H9 (cell line): ENCODE results near the gene SEC22A. TPM values are rescaled to one million over a fixed set of nuclear protein-coding genes. Genes with fewer than 3 reads are reported as not detected.
A peak's percentile ranks its signal among the peaks of the same experiment; 100 is the strongest.

Experiments used
- DNase-seq: peaks from one replicate; pipeline ENCODE4 v3.0.0-alpha.2; 2017
- H2AFZ ChIP-seq: one replicate; pipeline ENCODE4 v1.6.1; 2013; ENCODE audit warnings: mild to moderate bottlenecking, low read length, control low read depth, moderate library complexity
- H2AK5ac ChIP-seq: 2 replicates; pipeline ENCODE4 v1.6.1; 2013; ENCODE audit warnings: low read length, control low read depth, mixed read lengths; ENCODE audit not compliant: insufficient read length
- H2BK120ac ChIP-seq: one replicate; pipeline ENCODE4 v1.6.1; 2013; ENCODE audit warnings: low read depth, mild to moderate bottlenecking, low read length, control low read depth, inconsistent platforms; ENCODE audit not compliant: poor library complexity, severe bottlenecking
- H2BK12ac ChIP-seq: 2 replicates; pipeline ENCODE4 v1.6.1; 2013; ENCODE audit warnings: low read length, control low read depth, mixed read lengths, low read depth; ENCODE audit not compliant: insufficient read length
- H2BK15ac ChIP-seq: 2 replicates; pipeline ENCODE4 v1.6.1; 2013; ENCODE audit warnings: low read depth, low read length, control low read depth
- H2BK20ac ChIP-seq: one replicate; pipeline ENCODE4 v1.6.1; 2013; ENCODE audit warnings: low read depth, mild to moderate bottlenecking, low read length, control low read depth, inconsistent platforms; ENCODE audit not compliant: poor library complexity, severe bottlenecking
- H2BK5ac ChIP-seq: 2 replicates; pipeline ENCODE4 v1.6.1; 2013; ENCODE audit warnings: low read length, control low read depth, mixed read lengths; ENCODE audit not compliant: insufficient read length
- H3K14ac ChIP-seq: 2 replicates; pipeline ENCODE4 v1.6.1; 2013; ENCODE audit warnings: low read length, control low read depth; ENCODE audit not compliant: insufficient read depth
- H3K18ac ChIP-seq: 2 replicates; pipeline ENCODE4 v1.6.1; 2013; ENCODE audit warnings: low read depth, mild to moderate bottlenecking, mixed read lengths, low read length, control low read depth; ENCODE audit not compliant: insufficient read length
- H3K23ac ChIP-seq: 2 replicates; pipeline ENCODE4 v1.6.1; 2013; ENCODE audit warnings: low read length, control low read depth, mixed read lengths, low read depth; ENCODE audit not compliant: insufficient read length
- H3K23me2 ChIP-seq: 2 replicates; pipeline ENCODE4 v1.6.1; 2013; ENCODE audit warnings: low read depth, mild to moderate bottlenecking, mixed read lengths, low read length, control low read depth; ENCODE audit not compliant: insufficient read length, poor library complexity, severe bottlenecking
- H3K27ac ChIP-seq: 2 replicates; pipeline ENCODE4 v1.5.1; 2013; ENCODE audit warnings: low read length, control low read depth, mixed read lengths, low read depth; ENCODE audit not compliant: insufficient read length
- H3K27me3 ChIP-seq: 2 replicates; pipeline ENCODE4 v1.6.1; 2013; ENCODE audit warnings: low read length, control low read depth, inconsistent platforms; ENCODE audit not compliant: insufficient read depth
- H3K4ac ChIP-seq: 2 replicates; pipeline ENCODE4 v1.6.1; 2013; ENCODE audit warnings: low read depth, mild to moderate bottlenecking, control low read depth, inconsistent platforms, low read length, moderate library complexity
- H3K4me1 ChIP-seq: 2 replicates; pipeline ENCODE4 v1.6.1; 2013; ENCODE audit warnings: low read length, control low read depth, inconsistent platforms; ENCODE audit not compliant: insufficient read depth
- H3K4me2 ChIP-seq: 2 replicates; pipeline ENCODE4 v1.6.1; 2013; ENCODE audit warnings: low read length, control low read depth, mixed read lengths; ENCODE audit not compliant: insufficient read length, insufficient read depth
- H3K56ac ChIP-seq: 2 replicates; pipeline ENCODE4 v1.6.1; 2013; ENCODE audit warnings: low read depth, mild to moderate bottlenecking, mixed read lengths, low read length, control low read depth; ENCODE audit not compliant: insufficient read length
- H3K79me1 ChIP-seq: 2 replicates; pipeline ENCODE4 v1.6.1; 2013; ENCODE audit warnings: low read depth, mild to moderate bottlenecking, moderate library complexity, low read length, control low read depth, inconsistent platforms; ENCODE audit not compliant: insufficient read depth, poor library complexity, severe bottlenecking
- H3K79me2 ChIP-seq: 2 replicates; pipeline ENCODE4 v1.6.1; 2013; ENCODE audit warnings: low read length, control low read depth, inconsistent platforms; ENCODE audit not compliant: insufficient read depth
- H3K9ac ChIP-seq: 2 replicates; pipeline ENCODE4 v1.6.1; 2013; ENCODE audit warnings: low read length, control low read depth, mixed read lengths; ENCODE audit not compliant: insufficient read length; ENCODE audit errors: extremely low read depth
- H3K9me3 ChIP-seq: one replicate; pipeline ENCODE4 v1.6.1; 2013; ENCODE audit warnings: low read depth, low read length, inconsistent platforms; ENCODE audit not compliant: control insufficient read depth
- H3T11ph ChIP-seq: one replicate; pipeline ENCODE4 v1.6.1; 2013; ENCODE audit warnings: mild to moderate bottlenecking, low read length, control low read depth, inconsistent platforms
- H4K20me1 ChIP-seq: one replicate; pipeline ENCODE4 v1.6.1; 2013; ENCODE audit not compliant: control insufficient read depth, insufficient read length, insufficient read depth
- H4K5ac ChIP-seq: 2 replicates; pipeline ENCODE4 v1.6.1; 2013; ENCODE audit warnings: low read depth, mild to moderate bottlenecking, mixed read lengths, low read length, control low read depth; ENCODE audit not compliant: insufficient read length
- H4K8ac ChIP-seq: replicated peaks from 2 replicates; pipeline ENCODE4 v1.6.1; 2013; ENCODE audit warnings: low read length, control low read depth, mixed read lengths, low read depth; ENCODE audit not compliant: insufficient read length
- H4K91ac ChIP-seq: 2 replicates; pipeline ENCODE4 v1.6.1; 2013; ENCODE audit warnings: low read depth, mild to moderate bottlenecking, moderate library complexity, mixed read lengths, low read length, control low read depth; ENCODE audit not compliant: insufficient read length
- H3K27ac Mint-ChIP-seq, 3 experiments: 2 replicates in 2 of 3; 3 replicates in 1 of 3; pipeline ENCODE4 v1.8.0; 2020 to 2021; ENCODE audit warnings: mixed read lengths in 3 of 3, mild to moderate bottlenecking in 1 of 3, moderate library complexity in 1 of 3
- H3K27me3 Mint-ChIP-seq: 2 replicates; pipeline ENCODE4 v1.8.0; 2021; ENCODE audit warnings: low read depth, mild to moderate bottlenecking, moderate library complexity, mixed read lengths
- H3K36me3 Mint-ChIP-seq, 3 experiments: 2 replicates in 2 of 3; 3 replicates in 1 of 3; pipeline ENCODE4 v1.8.0; 2020 to 2021; ENCODE audit warnings: low read depth in 3 of 3, mixed read lengths in 3 of 3; ENCODE audit not compliant: insufficient read depth in 1 of 3
- H3K4me1 Mint-ChIP-seq, 2 experiments: 2 replicates each; pipeline ENCODE4 v1.8.0; 2020; ENCODE audit warnings: mixed read lengths in 2 of 2
- H3K4me3 Mint-ChIP-seq, 2 experiments: 2 replicates in 1 of 2; 3 replicates in 1 of 2; pipeline ENCODE4 v1.8.0; 2020 to 2021; ENCODE audit warnings: mild to moderate bottlenecking in 2 of 2, mixed read lengths in 2 of 2, moderate library complexity in 1 of 2
- H3K9me3 Mint-ChIP-seq, 2 experiments: 2 replicates in 1 of 2; 3 replicates in 1 of 2; pipeline ENCODE4 v1.8.0; 2020; ENCODE audit warnings: mild to moderate bottlenecking in 2 of 2, mixed read lengths in 2 of 2, moderate library complexity in 1 of 2
- CTCF ChIP-seq: fragments of 200-600 bp; sonication (generic); conservative IDR thresholded peaks from 3 replicates; pipeline ENCODE4 v1.8.0; 2021; ENCODE audit warnings: antibody characterized with exemption, mild to moderate bottlenecking
- WGBS: extraction: QIAGEN DNeasy Blood & Tissue Kit; methylation state at CpG from one replicate; pipeline ENCODE4 v1.1.7; 2013; ENCODE audit warnings: missing lambda C conversion rate, low lambda C conversion rate, mixed read lengths; ENCODE audit not compliant: insufficient read length; ENCODE audit errors: extremely low coverage; 5-methylcytosine and 5-hydroxymethylcytosine counted together
- total RNA-seq: library from RNA; stranded (reverse); gene quantifications from 2 replicates; pipeline ENCODE4 v1.2.1, GENCODE V29; 2021

SEC22A gene
- total RNA-seq, 1 experiment from 2014 or later, result 9.9 TPM

GRCh38 chr3:123194552-123194951 lies 7.2 kb upstream of the SEC22A start:
- Histone ChIP-seq H4K91ac (no peak overlapping the region), H3K4me2 (no peak overlapping the region), H3K4ac (no peak overlapping the region), H2BK120ac (no peak overlapping the region), H3K79me2 (no peaks in the 10 kb centered on the region), H2BK15ac (no peak overlapping the region), H3K9ac (no peak overlapping the region), H3K79me1 (no peaks in the 10 kb centered on the region), H3K18ac (no peak overlapping the region), H3K14ac (no peak overlapping the region), H3K27ac (no peak overlapping the region), H2BK20ac (no peak overlapping the region), H4K8ac (no peak overlapping the region), H3K56ac (no peak overlapping the region), H3K9me3 (no peaks in the 10 kb centered on the region), H4K20me1 (no peaks in the 10 kb centered on the region), H2BK12ac (no peak overlapping the region), H2BK5ac (no peak overlapping the region), H2AK5ac (no peak overlapping the region), H2AFZ (no peak overlapping the region), H3K23ac (no peak overlapping the region), H3T11ph (no peak overlapping the region), H3K27me3 (no peaks in the 10 kb centered on the region), H4K5ac (no peak overlapping the region), H3K23me2 (no peaks in the 10 kb centered on the region), H3K4me1 (no peaks in the 10 kb centered on the region)
- no CpG with 5 or more reads among the region's 10 CpGs for WGBS
- Mint-ChIP-seq H3K4me1 (peaks cover 20 to 21% of the 10 kb centered on the region in 2 experiments), H3K9me3 (peaks cover 7% of the 10 kb centered on the region in 2 experiments; a peak in 4 of 5 replicates), H3K4me3 (peak overlapping the region; percentile 3 to 49; a peak in 2 of 5 replicates), H3K36me3 (peaks cover 0 to 6% (median 5%) of the 10 kb centered on the region in 3 experiments; a peak in 3 of 7 replicates), H3K27me3 (no peaks in the 10 kb centered on the region), H3K27ac (peak overlapping the region in 2 of 3 experiments; percentile 2 to 23; a peak in 1 of 7 replicates)
- DNase-seq, result peak; percentile 94
- peak; percentile 75 for TF ChIP-seq CTCF
